GM23338 (cell line): ENCODE measurements around the gene THSD7A. TPM values are rescaled to one million over a fixed set of nuclear protein-coding genes. Genes with fewer than 3 reads are reported as not detected.

Experiments
- ATAC-seq: fragments of 200-7000 bp; cut with Tn5 transposase; 3 replicates; pipeline ENCODE4 v1.9.1; 2020
- DNase-seq: peaks from one replicate; pipeline ENCODE4 v3.0.0-alpha.2; 2015; ENCODE audit warnings: low spot score
- H2AFZ ChIP-seq: fragments of 200-600 bp; sonication (generic); 2 replicates; pipeline ENCODE4 v1.8.0; 2016; ENCODE audit warnings: antibody characterized with exemption, mild to moderate bottlenecking, moderate library complexity
- H3F3A ChIP-seq: fragments of 200-600 bp; sonication (generic); replicated peaks from 2 replicates; pipeline ENCODE4 v1.8.0; 2017; ENCODE audit warnings: antibody characterized with exemption, mixed run types, low read depth
- H3K27ac ChIP-seq: fragments of 200-600 bp; sonication (generic); 2 replicates; pipeline ENCODE4 v1.6.1; 2016; ENCODE audit warnings: low read depth
- H3K27me3 ChIP-seq: fragments of 200-600 bp; sonication (generic); 2 replicates; pipeline ENCODE4 v1.8.0; 2016; ENCODE audit warnings: mild to moderate bottlenecking, mixed run types, moderate library complexity; ENCODE audit not compliant: insufficient read depth
- H3K36me3 ChIP-seq: fragments of 200-600 bp; sonication (generic); 2 replicates; pipeline ENCODE4 v1.8.0; 2016; ENCODE audit warnings: mild to moderate bottlenecking; ENCODE audit not compliant: insufficient read depth
- H3K4me1 ChIP-seq: fragments of 200-600 bp; sonication (generic); 2 replicates; pipeline ENCODE4 v1.8.0; 2016; ENCODE audit warnings: mild to moderate bottlenecking, moderate library complexity; ENCODE audit not compliant: insufficient read depth
- H3K4me2 ChIP-seq: fragments of 200-600 bp; sonication (generic); 2 replicates; pipeline ENCODE4 v1.7.1; 2017; ENCODE audit warnings: mixed run types
- H3K4me3 ChIP-seq: fragments of 200-600 bp; sonication (generic); 2 replicates; pipeline ENCODE4 v1.6.1; 2016; ENCODE audit warnings: mixed run types
- H3K79me2 ChIP-seq: fragments of 200-600 bp; sonication (generic); replicated peaks from 2 replicates; pipeline ENCODE4 v1.8.0; 2017; ENCODE audit warnings: mild to moderate bottlenecking; ENCODE audit not compliant: insufficient read depth
- H3K9me2 ChIP-seq: fragments of 200-600 bp; sonication (generic); 2 replicates; pipeline ENCODE4 v1.8.0; 2017; ENCODE audit not compliant: insufficient read depth
- H4K20me1 ChIP-seq: fragments of 200-600 bp; sonication (generic); replicated peaks from 2 replicates; pipeline ENCODE4 v1.8.0; 2017; ENCODE audit warnings: mild to moderate bottlenecking; ENCODE audit not compliant: insufficient read depth
- H3K27ac Mint-ChIP-seq: 2 replicates; pipeline ENCODE4 v1.8.0; 2020; ENCODE audit warnings: inconsistent platforms, mild to moderate bottlenecking, moderate library complexity, mixed read lengths
- H3K27me3 Mint-ChIP-seq: 3 replicates; pipeline ENCODE4 v1.8.0; 2022; ENCODE audit warnings: low read depth, mild to moderate bottlenecking, moderate library complexity, mixed read lengths, inconsistent platforms; ENCODE audit not compliant: insufficient read depth, poor library complexity
- H3K36me3 Mint-ChIP-seq: 3 replicates; pipeline ENCODE4 v1.8.0; 2021; ENCODE audit warnings: low read depth, mild to moderate bottlenecking, inconsistent platforms, moderate library complexity, mixed read lengths
- H3K4me1 Mint-ChIP-seq: 3 replicates; pipeline ENCODE4 v1.8.0; 2020; ENCODE audit warnings: mild to moderate bottlenecking, inconsistent platforms, mixed read lengths
- H3K4me3 Mint-ChIP-seq: 3 replicates; pipeline ENCODE4 v1.8.0; 2021; ENCODE audit warnings: moderate library complexity, mild to moderate bottlenecking, inconsistent platforms, mixed read lengths
- H3K9me3 Mint-ChIP-seq: 3 replicates; pipeline ENCODE4 v1.8.0; 2020; ENCODE audit warnings: moderate library complexity, mild to moderate bottlenecking, inconsistent platforms, mixed read lengths
- CREB1 ChIP-seq: fragments of 250-450 bp; sonication (Bioruptor Pico); IDR thresholded peaks from 2 replicates; pipeline ENCODE4 v1.5.0; 2020; ENCODE audit warnings: low read depth, mild to moderate bottlenecking, moderate library complexity
- EZH2 ChIP-seq: fragments of 200-600 bp; sonication (generic); IDR thresholded peaks from one replicate; pipeline ENCODE4 v1.8.0; 2017; ENCODE audit warnings: antibody characterized with exemption, mild to moderate bottlenecking, low read depth; ENCODE audit not compliant: unreplicated experiment
- JUNB ChIP-seq: IDR thresholded peaks from one replicate; pipeline ENCODE4 v1.6.1; 2016; ENCODE audit warnings: antibody characterized with exemption; ENCODE audit not compliant: unreplicated experiment
- NANOG ChIP-seq: IDR thresholded peaks from 2 replicates; pipeline ENCODE4 v1.6.1; 2016; ENCODE audit warnings: antibody characterized with exemption, borderline replicate concordance
- POLR2AphosphoS5 ChIP-seq: IDR thresholded peaks from 2 replicates; pipeline ENCODE4 v1.6.1; 2016; ENCODE audit warnings: antibody characterized with exemption, low read depth
- STAT1 ChIP-seq: IDR thresholded peaks from one replicate; pipeline ENCODE4 v1.6.1; 2016; ENCODE audit warnings: antibody characterized with exemption; ENCODE audit not compliant: unreplicated experiment
- ZNF114 ChIP-seq: fragments of 250-450 bp; sonication (Bioruptor Pico); IDR thresholded peaks from 2 replicates; pipeline ENCODE4 v1.5.0; 2020; ENCODE audit warnings: mild to moderate bottlenecking, moderate library complexity
- ZNF331 ChIP-seq: fragments of 250-450 bp; sonication (Bioruptor Pico); IDR thresholded peaks from 2 replicates; pipeline ENCODE4 v1.5.0; 2020; ENCODE audit warnings: low read depth, mild to moderate bottlenecking, moderate library complexity
- ZNF462 ChIP-seq: fragments of 250-450 bp; sonication (Bioruptor Pico); IDR thresholded peaks from 2 replicates; pipeline ENCODE4 v1.5.0; 2020; ENCODE audit warnings: mild to moderate bottlenecking, moderate library complexity
- polyA plus RNA-seq: library from polyadenylated mRNA; unstranded; fragments of >200 nt; fragmentation: Nextera tagmentation; extraction: Ambion mirVana; gene quantifications from 2 replicates; pipeline ENCODE4 v1.2.1, GENCODE V29; 2016
- total RNA-seq: library from RNA; depleted of rRNA; stranded (reverse); fragments of >200 nt; shearing (Covaris generic); gene quantifications from 2 replicates; pipeline ENCODE4 v1.2.3, GENCODE V29; 2014
- TF ChIP-seq, protein P1 (sequence below), 2 experiments: fragments of 200-600 bp in 1 of 2; sonication (generic) in 1 of 2; conservative IDR thresholded peaks; 2 replicates each; pipeline versions ENCODE4 v1.5.1 to v1.6.1; 2016 to 2017; ENCODE audit warnings: antibody characterized with exemption in 2 of 2, low read depth in 2 of 2, mild to moderate bottlenecking in 2 of 2, moderate library complexity in 1 of 2
- TF ChIP-seq, protein P2 (sequence below): IDR thresholded peaks from one replicate; pipeline ENCODE4 v1.6.1; 2018; ENCODE audit warnings: antibody characterized with exemption; ENCODE audit not compliant: unreplicated experiment

The THSD7A gene
- total and polyA plus RNA-seq, 2 experiments from 2014 or later = 1.3 to 2.1 TPM

GRCh38 chr7:11506417-11506816 is 325.6 kb downstream of the THSD7A start (continued):
- TF ChIP-seq, protein P1, sequence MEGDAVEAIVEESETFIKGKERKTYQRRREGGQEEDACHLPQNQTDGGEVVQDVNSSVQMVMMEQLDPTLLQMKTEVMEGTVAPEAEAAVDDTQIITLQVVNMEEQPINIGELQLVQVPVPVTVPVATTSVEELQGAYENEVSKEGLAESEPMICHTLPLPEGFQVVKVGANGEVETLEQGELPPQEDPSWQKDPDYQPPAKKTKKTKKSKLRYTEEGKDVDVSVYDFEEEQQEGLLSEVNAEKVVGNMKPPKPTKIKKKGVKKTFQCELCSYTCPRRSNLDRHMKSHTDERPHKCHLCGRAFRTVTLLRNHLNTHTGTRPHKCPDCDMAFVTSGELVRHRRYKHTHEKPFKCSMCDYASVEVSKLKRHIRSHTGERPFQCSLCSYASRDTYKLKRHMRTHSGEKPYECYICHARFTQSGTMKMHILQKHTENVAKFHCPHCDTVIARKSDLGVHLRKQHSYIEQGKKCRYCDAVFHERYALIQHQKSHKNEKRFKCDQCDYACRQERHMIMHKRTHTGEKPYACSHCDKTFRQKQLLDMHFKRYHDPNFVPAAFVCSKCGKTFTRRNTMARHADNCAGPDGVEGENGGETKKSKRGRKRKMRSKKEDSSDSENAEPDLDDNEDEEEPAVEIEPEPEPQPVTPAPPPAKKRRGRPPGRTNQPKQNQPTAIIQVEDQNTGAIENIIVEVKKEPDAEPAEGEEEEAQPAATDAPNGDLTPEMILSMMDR (conservative IDR thresholded peaks at IDR 0.05; ENCODE audit: low read depth in 2 of 2) = no peak
- TF ChIP-seq ZNF331 (CRISPR knock-in tag) = no peak

GRCh38 chr7:11505471-11505985 is 326.5 kb downstream of the THSD7A start:
- Mint-ChIP-seq H3K9me3 (peaks cover 34% of the 10 kb centered on the region), H3K4me3 (no peak overlapping the region), H3K27me3 (no peaks in the 10 kb centered on the region), H3K36me3 (peaks cover 36% of the 10 kb centered on the region), H3K4me1 (peaks cover 24% of the 10 kb centered on the region), H3K27ac (no peak overlapping the region)
- H3K79me2 ChIP-seq = no peaks in the 10 kb centered on the region
- DNase-seq (no peak), ATAC-seq (no peak)
- H4K20me1 ChIP-seq = no peaks in the 10 kb centered on the region
- H3K27ac ChIP-seq = no peak overlapping the region
- H3K4me3 ChIP-seq = no peak overlapping the region
- no peaks in the 10 kb centered on the region for H3K36me3 ChIP-seq
- no peak overlapping the region for H2AFZ ChIP-seq
- H3K4me1 ChIP-seq = peaks cover 33% of the 10 kb centered on the region
- TF ChIP-seq NANOG = no peak
- TF ChIP-seq, protein P2, sequence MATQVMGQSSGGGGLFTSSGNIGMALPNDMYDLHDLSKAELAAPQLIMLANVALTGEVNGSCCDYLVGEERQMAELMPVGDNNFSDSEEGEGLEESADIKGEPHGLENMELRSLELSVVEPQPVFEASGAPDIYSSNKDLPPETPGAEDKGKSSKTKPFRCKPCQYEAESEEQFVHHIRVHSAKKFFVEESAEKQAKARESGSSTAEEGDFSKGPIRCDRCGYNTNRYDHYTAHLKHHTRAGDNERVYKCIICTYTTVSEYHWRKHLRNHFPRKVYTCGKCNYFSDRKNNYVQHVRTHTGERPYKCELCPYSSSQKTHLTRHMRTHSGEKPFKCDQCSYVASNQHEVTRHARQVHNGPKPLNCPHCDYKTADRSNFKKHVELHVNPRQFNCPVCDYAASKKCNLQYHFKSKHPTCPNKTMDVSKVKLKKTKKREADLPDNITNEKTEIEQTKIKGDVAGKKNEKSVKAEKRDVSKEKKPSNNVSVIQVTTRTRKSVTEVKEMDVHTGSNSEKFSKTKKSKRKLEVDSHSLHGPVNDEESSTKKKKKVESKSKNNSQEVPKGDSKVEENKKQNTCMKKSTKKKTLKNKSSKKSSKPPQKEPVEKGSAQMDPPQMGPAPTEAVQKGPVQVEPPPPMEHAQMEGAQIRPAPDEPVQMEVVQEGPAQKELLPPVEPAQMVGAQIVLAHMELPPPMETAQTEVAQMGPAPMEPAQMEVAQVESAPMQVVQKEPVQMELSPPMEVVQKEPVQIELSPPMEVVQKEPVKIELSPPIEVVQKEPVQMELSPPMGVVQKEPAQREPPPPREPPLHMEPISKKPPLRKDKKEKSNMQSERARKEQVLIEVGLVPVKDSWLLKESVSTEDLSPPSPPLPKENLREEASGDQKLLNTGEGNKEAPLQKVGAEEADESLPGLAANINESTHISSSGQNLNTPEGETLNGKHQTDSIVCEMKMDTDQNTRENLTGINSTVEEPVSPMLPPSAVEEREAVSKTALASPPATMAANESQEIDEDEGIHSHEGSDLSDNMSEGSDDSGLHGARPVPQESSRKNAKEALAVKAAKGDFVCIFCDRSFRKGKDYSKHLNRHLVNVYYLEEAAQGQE = no peak
- TF ChIP-seq ZNF462 (CRISPR knock-in tag) = no peak
- TF ChIP-seq EZH2 = no peak
- TF ChIP-seq ZNF331 (CRISPR knock-in tag) = no peak
- no peak for TF ChIP-seq STAT1
- no peak for TF ChIP-seq JUNB
- no peak for TF ChIP-seq POLR2AphosphoS5
- TF ChIP-seq, protein P1 (conservative IDR thresholded peaks at IDR 0.05; ENCODE audit: low read depth in 2 of 2) = no peak
- TF ChIP-seq ZNF114 (CRISPR knock-in tag) = no peak
- no peak for TF ChIP-seq CREB1 (CRISPR knock-in tag)
- no peaks in the 10 kb centered on the region; the same call in 1 of the 2 replicates for H3K9me2 ChIP-seq
- 0 out of 2 replicates have a peak overlapping the region, but pooled peaks have one; percentile 5 for H3K4me2 ChIP-seq
- H3K27me3 ChIP-seq = no peaks in the 10 kb centered on the region
- H3F3A ChIP-seq = no peaks in the 10 kb centered on the region
